Thyroid gland (tissue), 4 donors: Measurements from ENCODE around the gene LRFN2.

Experiments
- POLR2A ChIP-seq, 2 donors: fragments of 450-650 bp; IDR thresholded peaks; one replicate each; pipeline ENCODE4 v1.6.1; 2017; ENCODE audit warnings: antibody characterized with exemption in 2 of 2, mild to moderate bottlenecking in 2 of 2, moderate library complexity in 1 of 2
- TF ChIP-seq, protein P1 (sequence below), 6 experiments: fragments of 200-600 bp in 3 of 6; fragments of 450-650 bp in 3 of 6; sonication (generic) in 3 of 6; IDR thresholded peaks; one replicate each; pipeline ENCODE4 v1.5.1; 2016 to 2019; ENCODE audit warnings: antibody characterized with exemption in 6 of 6, mild to moderate bottlenecking in 2 of 6, inconsistent platforms in 1 of 6, moderate library complexity in 1 of 6

DNA sequence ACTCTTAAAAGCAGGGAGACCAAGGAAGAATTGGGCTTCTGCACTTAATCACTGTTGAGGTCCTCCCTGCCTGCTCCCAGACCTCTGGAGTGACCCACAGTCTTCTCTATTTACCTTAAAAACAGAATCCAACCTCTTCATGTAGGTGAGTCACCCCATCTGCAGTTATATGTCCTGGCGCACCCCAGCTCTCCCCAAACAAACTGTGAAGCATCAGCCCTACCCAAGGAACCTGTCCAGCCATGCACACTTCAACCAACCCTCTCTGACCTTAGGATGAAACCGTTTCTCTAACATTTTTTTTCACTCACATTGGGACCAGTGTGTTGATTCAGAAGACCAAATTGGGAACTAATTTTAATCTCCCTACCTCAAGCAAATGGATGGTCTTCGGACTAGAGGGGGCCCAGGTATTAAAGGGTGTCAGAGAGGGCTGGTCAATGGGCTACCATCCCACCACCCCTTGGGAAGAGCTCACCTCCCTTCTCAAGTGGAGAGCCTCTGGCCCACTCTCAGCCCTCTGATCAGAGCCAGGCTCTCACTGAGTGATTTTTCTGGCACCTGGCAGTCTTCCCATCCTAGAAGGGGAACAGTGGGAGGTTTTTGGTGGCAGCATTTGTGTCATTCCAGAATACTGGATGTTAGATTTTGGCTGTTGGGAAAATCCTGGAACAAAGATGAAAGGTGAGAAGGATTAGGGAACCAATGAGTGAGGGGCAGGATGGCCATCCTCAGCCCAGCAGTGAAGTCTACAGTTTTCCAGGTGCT is 203.6 kb downstream of the LRFN2 start:
- TF ChIP-seq, protein P1, sequence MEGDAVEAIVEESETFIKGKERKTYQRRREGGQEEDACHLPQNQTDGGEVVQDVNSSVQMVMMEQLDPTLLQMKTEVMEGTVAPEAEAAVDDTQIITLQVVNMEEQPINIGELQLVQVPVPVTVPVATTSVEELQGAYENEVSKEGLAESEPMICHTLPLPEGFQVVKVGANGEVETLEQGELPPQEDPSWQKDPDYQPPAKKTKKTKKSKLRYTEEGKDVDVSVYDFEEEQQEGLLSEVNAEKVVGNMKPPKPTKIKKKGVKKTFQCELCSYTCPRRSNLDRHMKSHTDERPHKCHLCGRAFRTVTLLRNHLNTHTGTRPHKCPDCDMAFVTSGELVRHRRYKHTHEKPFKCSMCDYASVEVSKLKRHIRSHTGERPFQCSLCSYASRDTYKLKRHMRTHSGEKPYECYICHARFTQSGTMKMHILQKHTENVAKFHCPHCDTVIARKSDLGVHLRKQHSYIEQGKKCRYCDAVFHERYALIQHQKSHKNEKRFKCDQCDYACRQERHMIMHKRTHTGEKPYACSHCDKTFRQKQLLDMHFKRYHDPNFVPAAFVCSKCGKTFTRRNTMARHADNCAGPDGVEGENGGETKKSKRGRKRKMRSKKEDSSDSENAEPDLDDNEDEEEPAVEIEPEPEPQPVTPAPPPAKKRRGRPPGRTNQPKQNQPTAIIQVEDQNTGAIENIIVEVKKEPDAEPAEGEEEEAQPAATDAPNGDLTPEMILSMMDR (IDR thresholded peaks at IDR 0.05): no peak
- no peak for TF ChIP-seq POLR2A (IDR thresholded peaks at IDR 0.05)
